HG03196 (cell line): Measurements from ENCODE around the gene ARHGEF3.
"Not testable (repeated sequence)": the region's sequence is repeated elsewhere in the genome, so short reads cannot be mapped to it uniquely, and the experiment has no call there.

Source experiments
- ATAC-seq: cut with Tn5 transposase; IDR thresholded peaks from one replicate; pipeline ENCODE4 v1.9.1; 2021; ENCODE audit not compliant: unreplicated experiment

ARHGEF3 gene

GRCh38 chr3:56772952-56773938, 28.5 kb downstream of the ARHGEF3 start:
- ATAC-seq, result no peak

DNA sequence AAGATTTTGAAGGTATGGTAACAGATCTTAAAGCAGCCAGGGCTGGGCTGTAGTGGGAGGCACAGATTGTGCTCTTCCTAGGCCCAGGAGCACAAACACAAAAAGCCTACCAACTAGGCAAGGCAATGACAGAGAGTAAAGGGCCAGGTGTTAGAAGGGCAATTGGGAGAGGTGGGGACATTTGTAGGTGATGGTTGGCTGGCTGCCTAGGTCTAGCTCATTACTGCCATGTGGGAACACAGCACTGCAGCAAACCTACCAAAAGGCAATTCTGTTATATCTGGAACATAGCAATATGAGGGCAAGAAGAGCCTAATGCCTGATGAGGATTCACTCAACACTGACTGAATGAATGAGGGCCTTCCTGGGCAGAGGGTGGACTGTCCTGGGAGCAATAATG, 30.4 kb downstream of the ARHGEF3 start:
- ATAC-seq, result no peak

DNA sequence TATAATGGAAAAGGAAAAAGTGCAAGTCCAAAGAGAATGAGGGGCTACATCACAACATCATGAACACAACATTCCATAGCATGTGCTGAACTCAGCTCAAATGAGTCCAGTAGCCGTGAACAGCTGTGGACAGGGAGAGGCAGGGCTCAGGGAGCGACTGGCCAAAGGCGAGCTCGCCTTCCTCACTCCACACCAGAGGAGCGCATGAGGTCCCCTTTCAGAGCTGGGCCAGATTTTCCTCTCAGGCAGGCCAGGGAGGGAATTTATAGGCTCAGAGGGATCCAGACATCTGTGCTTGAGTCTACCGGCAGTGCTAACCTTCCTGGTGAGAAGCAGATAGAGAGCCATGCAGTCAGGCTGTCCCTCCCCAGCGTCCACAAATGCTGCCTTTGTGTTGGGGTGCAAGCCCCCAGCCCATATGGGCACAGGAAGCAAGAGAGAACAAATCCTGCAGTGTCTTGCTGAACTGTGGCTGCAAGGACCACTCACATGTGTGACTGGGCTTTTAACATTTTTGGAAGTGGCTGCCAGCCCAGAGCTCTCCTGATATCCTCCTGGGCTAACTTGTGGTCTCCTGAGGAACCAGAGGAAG, 32.5 kb downstream of the ARHGEF3 start:
- no peak for ATAC-seq

DNA sequence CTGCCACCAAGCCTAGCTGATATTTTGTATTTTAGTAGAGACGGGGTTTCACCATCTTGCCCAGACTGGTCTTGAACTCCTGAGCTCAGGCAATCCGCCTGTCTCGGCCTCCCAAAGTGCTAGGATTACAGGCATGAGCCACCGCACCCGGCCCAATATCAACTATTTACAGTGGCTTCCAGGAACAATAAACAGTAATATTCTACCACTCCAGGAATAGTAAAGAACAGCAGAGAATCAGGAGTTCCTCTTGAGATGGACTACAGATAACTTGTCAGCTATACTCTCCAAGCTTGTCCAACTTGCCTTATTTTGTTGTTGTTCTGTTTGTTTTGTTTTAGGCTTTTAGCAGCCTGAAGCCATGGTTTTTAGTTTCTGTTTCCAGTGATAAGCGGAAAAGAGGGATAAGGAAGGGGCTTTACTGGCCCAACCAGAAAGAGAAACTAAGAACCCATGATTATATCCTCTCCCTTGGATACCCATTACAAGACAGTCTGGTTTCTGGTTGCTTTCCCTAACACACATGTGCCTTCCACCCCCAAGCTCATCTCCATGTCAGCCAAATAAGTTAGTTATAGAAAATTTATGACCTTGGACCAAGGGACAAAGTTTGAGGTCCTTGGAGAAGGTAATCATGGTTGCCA, 36.7 kb downstream of the ARHGEF3 start:
- ATAC-seq, result no peak

DNA sequence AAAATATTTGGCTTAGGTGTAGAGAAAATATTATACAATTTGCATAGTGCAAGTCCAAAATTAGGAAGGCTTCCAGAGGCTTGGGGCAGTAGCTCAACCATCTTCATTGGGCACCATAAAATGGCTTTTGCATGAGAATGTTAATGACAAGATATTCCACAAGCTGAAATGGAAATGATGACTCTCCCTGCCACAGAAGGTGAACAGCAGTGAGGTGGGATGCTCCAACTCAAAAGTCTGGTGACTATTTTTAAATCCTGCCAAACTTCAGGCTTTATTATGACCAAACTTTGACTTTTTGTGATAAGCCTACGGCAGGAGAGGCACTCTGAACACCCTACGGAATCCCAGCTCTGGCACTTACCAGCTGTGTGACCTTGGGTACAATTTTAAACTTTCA, 37.6 kb downstream of the ARHGEF3 start:
- ATAC-seq, result no peak

DNA sequence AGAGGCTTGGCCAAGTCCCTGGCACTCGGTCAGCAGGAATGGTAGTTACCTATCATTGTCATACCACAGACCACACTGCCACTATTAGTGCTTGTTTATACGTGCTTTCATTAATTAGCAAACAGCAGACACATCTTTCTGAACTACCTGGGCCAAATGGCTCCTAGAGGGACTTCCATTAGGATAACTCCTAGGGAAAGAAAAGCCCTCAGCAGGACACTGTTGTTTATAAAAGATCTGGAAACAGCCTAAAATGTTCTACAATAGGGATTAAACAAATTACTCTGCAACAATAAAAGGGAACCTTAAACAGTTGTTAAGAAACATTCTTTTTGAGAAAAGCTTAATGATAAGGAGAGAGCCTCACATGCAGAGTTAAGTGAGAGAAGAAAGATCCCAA, 38.5 kb downstream of the ARHGEF3 start:
- ATAC-seq, result no peak

DNA sequence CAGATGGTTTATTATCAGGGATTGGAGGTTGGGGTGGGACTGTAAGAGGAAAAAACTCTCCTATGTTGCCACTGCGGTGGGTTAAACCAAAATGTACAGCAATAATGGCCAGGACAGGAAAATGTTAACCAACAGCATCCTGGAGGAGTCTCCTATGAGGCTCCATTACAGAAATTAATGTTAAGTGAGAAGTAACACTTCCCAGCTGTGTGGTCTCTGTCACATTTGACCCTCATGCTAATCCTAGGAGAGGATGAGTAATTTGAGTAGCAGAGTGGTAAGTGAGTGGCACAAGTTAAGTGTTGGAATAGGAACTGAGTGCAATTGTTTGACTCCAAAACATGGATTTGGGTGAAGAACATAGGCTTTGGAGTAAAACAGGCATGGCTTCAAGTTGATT, 39.0 kb downstream of the ARHGEF3 start:
- ATAC-seq, result no peak

- ATAC-seq, result no peak
These were observed 39.7 kb downstream of the ARHGEF3 start for GRCh38 chr3:56761887-56762651.

DNA sequence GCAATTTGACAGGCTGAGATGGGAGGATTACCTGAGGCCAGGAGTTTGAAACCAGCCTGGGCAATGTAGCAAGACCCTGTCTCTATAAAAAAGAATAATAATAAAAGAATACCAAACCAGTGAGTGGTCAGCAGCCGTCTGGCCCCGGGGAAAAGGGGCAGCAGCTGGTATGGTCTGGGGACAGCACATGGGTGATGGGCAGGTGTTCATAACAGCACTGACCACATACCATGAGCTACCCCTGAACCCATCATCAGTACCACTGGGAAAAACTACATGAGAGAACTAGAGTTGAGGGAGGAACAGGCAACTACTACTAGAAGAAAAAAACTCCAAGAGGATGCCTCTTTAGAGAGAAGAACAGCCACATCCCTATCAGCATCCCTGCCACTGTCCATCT, 40.7 kb downstream of the ARHGEF3 start:
- no peak for ATAC-seq

GRCh38 chr3:56759532-56759931, 42.2 kb downstream of the ARHGEF3 start:
- ATAC-seq, result no peak

DNA sequence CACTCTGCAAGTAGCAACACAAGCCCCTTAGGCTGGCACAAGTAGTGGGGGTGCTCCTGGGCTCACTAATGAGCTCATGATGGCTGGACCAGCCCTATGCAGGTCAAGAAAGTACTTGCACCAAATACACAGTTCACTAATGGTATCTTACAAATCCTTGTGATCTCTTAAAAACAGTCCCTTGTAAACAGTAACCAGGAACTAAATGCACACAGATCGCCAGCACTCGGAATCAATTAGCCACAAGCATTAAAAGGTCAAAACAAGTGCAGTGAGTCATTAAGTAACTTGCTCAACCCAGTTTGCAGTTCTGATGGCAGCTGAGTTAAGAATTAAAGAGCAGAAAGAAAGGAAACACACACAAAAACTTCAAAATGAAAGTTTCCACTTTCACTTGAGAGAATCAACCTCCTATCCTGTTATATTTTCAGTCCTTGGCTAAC, 43.2 kb downstream of the ARHGEF3 start:
- peak; percentile 81 for ATAC-seq

- not testable (repeated sequence) for ATAC-seq
These were observed 43.7 kb downstream of the ARHGEF3 start for GRCh38 chr3:56758042-56758441.

- no peak for ATAC-seq
These were observed 46.9 kb downstream of the ARHGEF3 start for GRCh38 chr3:56754741-56755417.

GRCh38 chr3:56753206-56753820, 48.4 kb downstream of the ARHGEF3 start:
- peak; percentile 86 for ATAC-seq

DNA sequence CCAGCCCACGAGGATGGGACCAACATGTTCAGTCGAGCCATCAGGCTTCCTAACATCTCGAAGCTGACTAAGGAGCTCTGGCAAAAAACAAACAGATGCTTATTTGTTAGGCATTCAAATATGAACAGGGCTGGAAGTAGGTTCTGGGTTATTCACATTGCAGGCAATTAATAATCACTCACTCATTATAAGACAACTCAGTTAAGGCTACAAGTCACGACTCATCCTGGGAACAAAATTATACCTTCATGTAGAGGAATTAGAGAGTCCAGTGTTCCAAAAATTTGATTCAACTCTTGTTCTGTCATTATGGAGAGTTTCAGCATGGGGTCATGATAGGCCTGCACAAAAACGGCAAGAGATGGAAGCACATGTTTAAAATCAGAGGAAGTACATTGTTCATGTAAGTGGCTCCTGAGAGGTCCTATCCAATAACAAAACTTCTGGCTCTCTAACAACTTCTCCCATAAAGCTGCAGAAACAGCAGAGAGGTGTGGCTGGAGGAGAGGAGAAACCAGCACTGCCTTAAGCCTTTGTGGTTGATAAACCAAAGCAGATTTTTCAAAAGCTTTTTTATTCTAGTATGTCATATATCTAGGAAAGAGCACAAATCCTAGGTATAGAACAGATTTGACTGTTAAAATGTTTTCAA, 50.6 kb downstream of the ARHGEF3 start:
- no peak for ATAC-seq

- no peak for ATAC-seq
These were observed 53.0 kb downstream of the ARHGEF3 start for GRCh38 chr3:56748663-56749231.

GRCh38 chr3:56747150-56747549, 54.6 kb downstream of the ARHGEF3 start:
- ATAC-seq, result no peak

DNA sequence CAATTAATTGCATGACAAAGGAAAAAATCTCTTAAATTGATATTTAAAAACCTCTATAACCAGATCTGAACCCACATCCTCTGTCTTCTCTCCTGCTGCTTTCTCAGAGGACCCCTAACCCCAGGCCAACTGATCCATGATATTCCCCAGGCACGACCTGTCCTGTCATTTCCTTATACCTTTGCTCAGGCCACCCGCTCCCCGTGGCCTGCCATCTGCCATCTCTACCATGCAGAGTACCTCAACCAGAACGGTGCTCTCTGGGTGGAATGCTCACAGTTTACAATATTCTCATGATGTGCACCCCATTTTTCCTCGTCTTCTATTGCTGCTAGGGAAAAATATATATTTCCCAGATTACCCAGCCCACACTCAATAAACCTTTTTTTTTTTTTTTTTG, 57.7 kb downstream of the ARHGEF3 start:
- no peak for ATAC-seq

DNA sequence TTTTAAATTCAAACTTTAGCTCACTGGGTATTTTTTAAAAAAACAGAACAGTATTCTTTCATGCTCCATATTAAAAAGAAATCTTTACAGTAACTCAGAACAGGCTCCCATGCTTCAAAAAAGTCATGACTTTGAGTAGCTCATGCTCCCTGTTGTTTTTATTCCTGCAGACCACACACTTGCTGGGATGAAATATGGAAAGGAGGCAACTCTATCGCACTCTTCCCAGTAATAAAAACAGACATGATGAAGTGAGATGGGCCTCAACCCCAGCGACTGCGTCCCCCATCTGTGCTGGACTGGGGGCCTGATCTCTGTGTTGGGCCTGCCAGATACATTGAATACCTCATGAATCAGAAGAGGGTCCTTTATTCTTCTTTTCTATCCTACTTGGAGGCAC, 58.9 kb downstream of the ARHGEF3 start:
- ATAC-seq, result no peak
